K562 (cell line): ENCODE results near the gene LITAF. TPM values are rescaled to one million over a fixed set of nuclear protein-coding genes. Genes with fewer than 3 reads are reported as not detected.

Experiments
- ARNT ChIP-seq, 2 experiments: fragments of 450-650 bp; IDR thresholded peaks; 2 replicates each; pipeline ENCODE4 v1.6.1; 2016; ENCODE audit warnings: mild to moderate bottlenecking in 1 of 2
- DACH1 ChIP-seq: fragments of 450-650 bp; IDR thresholded peaks from 2 replicates; pipeline ENCODE4 v1.6.1; 2018; ENCODE audit not compliant: partially characterized antibody
- ETS1 ChIP-seq: conservative IDR thresholded peaks from 2 replicates; pipeline ENCODE4 v1.6.1; 2011; ENCODE audit warnings: low read depth, mild to moderate bottlenecking, low read length; ENCODE audit not compliant: control insufficient read depth
- FOXM1 ChIP-seq, 2 experiments: fragments of 450-650 bp in 1 of 2; sonication (generic) in 1 of 2; formaldehyde crosslinking in 1 of 2; IDR thresholded peaks; 2 replicates each; pipeline versions ENCODE4 v1.6.1 to v1.9.0; 2017 to 2022; ENCODE audit warnings: low read depth in 2 of 2, mild to moderate bottlenecking in 2 of 2, missing genetic modification reagents in 1 of 2, moderate library complexity in 1 of 2
- HES1 ChIP-seq: fragments of 450-650 bp; IDR thresholded peaks from 2 replicates; pipeline ENCODE4 v1.6.1; 2016; ENCODE audit warnings: low read depth, mild to moderate bottlenecking, moderate library complexity
- MEF2D ChIP-seq: conservative IDR thresholded peaks from 2 replicates; pipeline ENCODE4 v1.6.1; 2016; ENCODE audit warnings: low read depth, missing genetic modification characterization, missing compliant biosample characterization
- NEUROD1 ChIP-seq: fragments of 150-350 bp; IDR thresholded peaks from 2 replicates; pipeline ENCODE4 v1.6.1; 2014; ENCODE audit warnings: borderline replicate concordance, low read length, low read depth; ENCODE audit not compliant: partially characterized antibody
- PATZ1 ChIP-seq: fragments of 250-450 bp; sonication (Bioruptor Pico); IDR thresholded peaks from 2 replicates; pipeline ENCODE4 v1.5.0; 2020; ENCODE audit warnings: mild to moderate bottlenecking, borderline replicate concordance
- ZBTB12 ChIP-seq: fragments of 250-450 bp; sonication (Bioruptor Pico); IDR thresholded peaks from 2 replicates; pipeline ENCODE4 v1.4.0; 2020
- ZNF318 ChIP-seq, 2 experiments: fragments of 450-650 bp; IDR thresholded peaks; 2 replicates each; pipeline ENCODE4 v1.6.1; 2016; ENCODE audit warnings: mild to moderate bottlenecking in 2 of 2, borderline replicate concordance in 1 of 2, low read depth in 1 of 2, moderate library complexity in 1 of 2
- ZNF785 ChIP-seq: fragments of 250-450 bp; sonication (Bioruptor Pico); IDR thresholded peaks from 2 replicates; pipeline ENCODE4 v1.4.0; 2020; ENCODE audit warnings: mild to moderate bottlenecking
- polyA plus RNA-seq, 8 experiments: library from polyadenylated mRNA; depleted of rRNA in 4 of 8; stranded (reverse) in 5 of 8; unstranded in 3 of 8; fragments of >200 nt; fragmentation: Nextera tagmentation in 2 of 8; fragmentation: Illumina TruSeq in 1 of 8; extraction: Ambion mirVana in 2 of 8; extraction: Trizol in 1 of 8; gene quantifications; 2 replicates each; pipeline versions ENCODE4 v1.2.1 to v1.2.3, GENCODE V29; 2011 to 2014; ENCODE audit warnings: inconsistent platforms in 1 of 8, missing spikeins in 1 of 8
- total RNA-seq, 7 experiments: library from RNA; depleted of rRNA in 6 of 7; stranded (reverse); fragments of >200 nt in 6 of 7; fragmentation: Illumina TruSeq in 2 of 7; extraction: Trizol in 2 of 7; gene quantifications; 2 replicates each; pipeline versions ENCODE4 v1.2.1 to v1.2.3, GENCODE V29; 2011 to 2021; ENCODE audit warnings: low replicate concordance in 1 of 7

LITAF gene
- total and polyA plus RNA-seq, 9 of the 15 experiments (the other 6 are each of a cell fraction or from before 2014, with no cell fraction given): 4.1 to 17.8 (median 11.9) TPM

- TF ChIP-seq ZNF318 (IDR thresholded peaks at IDR 0.05; ENCODE audit: borderline replicate concordance in 1 of 2, low read depth in 1 of 2): peak in 1 of 2 experiments; percentile 74; a peak in 1 of 4 replicates
- no peak for TF ChIP-seq PATZ1 (CRISPR knock-in tag)
- no peak for TF ChIP-seq ZNF785 (CRISPR knock-in tag)
- TF ChIP-seq ZBTB12 (CRISPR knock-in tag): no peak
- peak; percentile 18 to 71; a peak in 1 of 4 replicates for TF ChIP-seq ARNT (IDR thresholded peaks at IDR 0.05)
- peak; percentile 81 for TF ChIP-seq NEUROD1
- peak; percentile 10 for TF ChIP-seq DACH1
- TF ChIP-seq HES1: peak; percentile 34; the same call in 1 of the 2 replicates
- TF ChIP-seq FOXM1 (IDR thresholded peaks at IDR 0.05; ENCODE audit: low read depth): 0 out of 2 replicates have a peak, but pooled peaks have one; percentile 67
- no peak for TF ChIP-seq FOXM1 (CRISPR knock-in tag; IDR thresholded peaks at IDR 0.05; ENCODE audit: low read depth)
- TF ChIP-seq MEF2D (tag): peak; percentile 70; the same call in 1 of the 2 replicates
- 0 out of 2 replicates have a peak, but pooled peaks have one; percentile 30 for TF ChIP-seq ETS1
Observed at GRCh38 chr16:11613381-11614303, 26.9 kb upstream of the LITAF start (continued).
